K562 (cell line): ENCODE measurements around the gene ADCY1. TPM values are rescaled to one million over a fixed set of nuclear protein-coding genes. Genes with fewer than 3 reads are reported as not detected.

ENCODE experiments used
- ATAC-seq: fragments of 200-7000 bp; cut with Tn5 transposase; 3 replicates; pipeline ENCODE4 v1.9.1; 2020; ENCODE audit warnings: moderate library complexity
- BruUV-seq: library from RNA; stranded (reverse); fragments of 400-500 nt; replicated peaks from 2 replicates; lab custom pipeline; 2021; lab: Mats Ljungman, UMichigan
- CTCF ChIA-PET: fragments of 300-600 bp; formaldehyde crosslinking; extraction: SDS; loops from one replicate; lab custom pipeline; 2021; ENCODE audit warnings: low intra/inter-chr PET ratio; lab: Yijun Ruan, JAX
- POLR2A ChIA-PET: fragments of 300-600, 350-650 bp; sonication (Branson Sonifier 250); formaldehyde crosslinking; extraction: SDS; loops from one replicate; lab custom pipeline; 2021; ENCODE audit warnings: antibody characterized with exemption, inconsistent platforms; lab: Yijun Ruan, JAX
- DNase-seq, 4 experiments: peaks; one replicate each; pipeline versions ENCODE4 v3.0.0 to v3.0.0-alpha.2; 2011 to 2018; ENCODE audit warnings: low spot score in 3 of 4, mixed read lengths in 3 of 4; ENCODE audit errors: extremely low read depth in 1 of 4
- FAIRE-seq: peaks from 2 replicates; lab custom pipeline; 2011; peaks lifted over from hg19 to GRCh38; lab: Jason Lieb, UNC
- H2AFZ ChIP-seq: 2 replicates; pipeline ENCODE4 v1.6.0; 2011; ENCODE audit warnings: low read depth, low read length, control low read depth, inconsistent platforms
- H3K27ac ChIP-seq: fragments of 200-600 bp; 3 replicates; pipeline ENCODE4 v1.8.0; 2011; ENCODE audit warnings: low read depth, mild to moderate bottlenecking, control low read depth, inconsistent platforms, low read length, moderate library complexity, mixed read lengths; ENCODE audit errors: extremely low read depth
- H3K27me3 ChIP-seq, 2 experiments: fragments of 300-600 bp in 1 of 2; 2 replicates in 1 of 2; 3 replicates in 1 of 2; pipeline versions ENCODE4 v1.6.0 to v1.8.0; 2011; ENCODE audit warnings: inconsistent platforms in 2 of 2, low read length in 2 of 2, mild to moderate bottlenecking in 1 of 2, mixed read lengths in 1 of 2, moderate library complexity in 1 of 2; ENCODE audit not compliant: control insufficient read depth in 2 of 2, insufficient read depth in 2 of 2
- H3K36me3 ChIP-seq: fragments of 300-600 bp; 3 replicates; pipeline ENCODE4 v1.8.0; 2011; ENCODE audit warnings: mild to moderate bottlenecking, low read length, inconsistent platforms; ENCODE audit not compliant: control insufficient read depth, insufficient read depth
- H3K4me1 ChIP-seq, 2 experiments: fragments of 200-600 bp in 1 of 2; replicated peaks in 1 of 2; 2 replicates in 1 of 2; 3 replicates in 1 of 2; pipeline versions ENCODE4 v1.5.1 to v1.8.0; 2011; ENCODE audit warnings: inconsistent platforms in 2 of 2, low read length in 2 of 2, mild to moderate bottlenecking in 1 of 2, mixed read lengths in 1 of 2, moderate library complexity in 1 of 2; ENCODE audit not compliant: control insufficient read depth in 2 of 2, insufficient read depth in 2 of 2
- H3K4me2 ChIP-seq: 2 replicates; pipeline ENCODE4 v1.6.1; 2011; ENCODE audit warnings: low read length, control low read depth, inconsistent platforms, mixed read lengths; ENCODE audit not compliant: insufficient read depth
- H3K4me3 ChIP-seq: fragments of 200-600 bp; sonication (generic), shearing (Covaris generic); 2 replicates; pipeline ENCODE4 v1.5.1; 2016; ENCODE audit warnings: control low read depth, inconsistent platforms
- H3K79me2 ChIP-seq: fragments of 200-600 bp; 3 replicates; pipeline ENCODE4 v1.8.0; 2011; ENCODE audit warnings: low read length, inconsistent platforms; ENCODE audit not compliant: control insufficient read depth, insufficient read depth
- H3K9ac ChIP-seq, 2 experiments: 2 replicates each; pipeline versions ENCODE4 v1.6.0 to v1.6.1; 2011; ENCODE audit warnings: low read depth in 2 of 2, low read length in 2 of 2, control low read depth in 1 of 2, inconsistent platforms in 1 of 2, mild to moderate bottlenecking in 1 of 2, mixed read lengths in 1 of 2; ENCODE audit not compliant: insufficient read depth in 1 of 2
- H3K9me1 ChIP-seq: one replicate; pipeline ENCODE4 v1.6.0; 2011; ENCODE audit warnings: inconsistent platforms, mild to moderate bottlenecking, low read length, moderate library complexity; ENCODE audit not compliant: control insufficient read depth, insufficient read depth
- H3K9me3 ChIP-seq: replicated peaks from 2 replicates; pipeline ENCODE4 v1.5.1; 2011; ENCODE audit warnings: low read depth, low read length, inconsistent platforms; ENCODE audit not compliant: control insufficient read depth, insufficient read depth
- H4K20me1 ChIP-seq: replicated peaks from 2 replicates; pipeline ENCODE4 v1.6.1; 2011; ENCODE audit warnings: low read length, inconsistent platforms, mixed read lengths; ENCODE audit not compliant: control insufficient read depth, insufficient read depth
- C11orf30 ChIP-seq: fragments of 450-650 bp; IDR thresholded peaks from 2 replicates; pipeline ENCODE4 v1.6.1; 2016; ENCODE audit warnings: low read depth, mild to moderate bottlenecking
- CUX1 ChIP-seq: fragments of 200-800 bp; sonication (Bioruptor generic); IDR thresholded peaks from 2 replicates; pipeline ENCODE4 v1.6.1; 2016; ENCODE audit warnings: missing genetic modification characterization, missing compliant biosample characterization
- RBM17 ChIP-seq: fragments of 200-400 bp; formaldehyde crosslinking; IDR thresholded peaks from 2 replicates; pipeline ENCODE4 v1.6.1; 2017; ENCODE audit warnings: low read depth, mild to moderate bottlenecking, low read length, borderline replicate concordance
- SMAD4 ChIP-seq: fragments of 250-450 bp; sonication (Bioruptor Pico); conservative IDR thresholded peaks from 2 replicates; pipeline ENCODE4 v1.8.0; 2021; ENCODE audit warnings: inconsistent platforms, mild to moderate bottlenecking, moderate library complexity
- SMARCB1 ChIP-seq: IDR thresholded peaks from 2 replicates; pipeline ENCODE4 v1.6.1; 2011; ENCODE audit warnings: improper control_type of control experiment, low read depth; ENCODE audit not compliant: insufficient read length
- TGIF2 ChIP-seq: sonication (generic); formaldehyde crosslinking; IDR thresholded peaks from 2 replicates; pipeline ENCODE4 v1.8.1; 2022; ENCODE audit warnings: mild to moderate bottlenecking, missing genetic modification reagents, moderate library complexity
- THRA ChIP-seq: fragments of 450-650 bp; IDR thresholded peaks from 2 replicates; pipeline ENCODE4 v1.6.1; 2017; ENCODE audit warnings: mild to moderate bottlenecking, moderate library complexity
- THRAP3 ChIP-seq: fragments of 450-650 bp; IDR thresholded peaks from 2 replicates; pipeline ENCODE4 v1.6.1; 2016; ENCODE audit warnings: mild to moderate bottlenecking, inconsistent platforms, borderline replicate concordance
- ZMIZ1 ChIP-seq, 2 experiments: fragments of 150-350 bp in 1 of 2; IDR thresholded peaks; 2 replicates each; pipeline ENCODE4 v1.6.1; 2012 to 2016; ENCODE audit warnings: low read depth in 2 of 2, low read length in 2 of 2, mild to moderate bottlenecking in 1 of 2, moderate library complexity in 1 of 2
- ZNF384 ChIP-seq: IDR thresholded peaks from 2 replicates; pipeline ENCODE4 v1.6.1; 2012; ENCODE audit warnings: low read depth, low read length, improper control_type of control experiment
- ZNF79 ChIP-seq: fragments of 250-450 bp; sonication (Bioruptor Pico); IDR thresholded peaks from 2 replicates; pipeline ENCODE4 v1.4.0; 2020; ENCODE audit warnings: low read depth, mild to moderate bottlenecking, moderate library complexity
- WGBS: fragments of 100-300 bp; shearing (Covaris generic); methylation state at CpG from one replicate; pipeline ENCODE4 v1.1.6; 2016; ENCODE audit warnings: low coverage, mixed read lengths; ENCODE audit not compliant: insufficient coverage; ENCODE audit errors: missing lambda C conversion rate; 5-methylcytosine and 5-hydroxymethylcytosine counted together
- in situ Hi-C: fragments of 300-500 bp; cut with MboI; formaldehyde crosslinking; loops from 4 replicates; pipeline ENCODE4 v1.15.0; 2018; ENCODE audit warnings: inconsistent platforms, mixed read lengths
- intact Hi-C: fragments of 100-400 bp; cut with micrococcal nuclease; formaldehyde crosslinking; loops from 2 replicates; pipeline ENCODE4 v1.14.2; 2022
- polyA plus RNA-seq, 8 experiments: library from polyadenylated mRNA; depleted of rRNA in 4 of 8; stranded (reverse) in 5 of 8; unstranded in 3 of 8; fragments of >200 nt; fragmentation: Nextera tagmentation in 2 of 8; fragmentation: Illumina TruSeq in 1 of 8; extraction: Ambion mirVana in 2 of 8; extraction: Trizol in 1 of 8; gene quantifications; 2 replicates each; pipeline versions ENCODE4 v1.2.1 to v1.2.3, GENCODE V29; 2011 to 2014; ENCODE audit warnings: inconsistent platforms in 1 of 8, missing spikeins in 1 of 8
- total RNA-seq, 7 experiments: library from RNA; depleted of rRNA in 6 of 7; stranded (reverse); fragments of >200 nt in 6 of 7; fragmentation: Illumina TruSeq in 2 of 7; extraction: Trizol in 2 of 7; gene quantifications; 2 replicates each; pipeline versions ENCODE4 v1.2.1 to v1.2.3, GENCODE V29; 2011 to 2021; ENCODE audit warnings: low replicate concordance in 1 of 7

The ADCY1 gene
- total and polyA plus RNA-seq, 9 of the 15 experiments (the other 6 are each of a cell fraction or from before 2014, with no cell fraction given): under 0.01 to 0.18 (median 0.10) TPM; not detected in 4

- peaks cover 0 to 2% of the 10 kb centered on the region in 2 experiments; a peak in 1 of 5 replicates for H3K27me3 ChIP-seq
- H3K27ac ChIP-seq: no peak overlapping the region
- no peaks in the 10 kb centered on the region for H3K9me1 ChIP-seq
- no peaks in the 10 kb centered on the region for H3K79me2 ChIP-seq
- FAIRE-seq (no peak), ATAC-seq (no peak), DNase-seq (no peak)
- H4K20me1 ChIP-seq: no peaks in the 10 kb centered on the region
- no peak overlapping the region for H3K9ac ChIP-seq
- intact Hi-C loops: no loop called here
- H3K4me3 ChIP-seq: no peak overlapping the region
- POLR2A ChIA-PET: interaction anchor here (0.7 kb wide), 1 partner anchor 15 kb away, joined by 4 read pairs; no protein-coding TSS in a partner anchor
- WGBS: 35% methylated on average over 1 of the region's 1 CpG
- no TSS peak for BruUV-seq
- no peak overlapping the region for H3K4me2 ChIP-seq
- no peak overlapping the region for H2AFZ ChIP-seq
- H3K36me3 ChIP-seq: no peaks in the 10 kb centered on the region
- no peaks in the 10 kb centered on the region for H3K4me1 ChIP-seq
- no peaks in the 10 kb centered on the region for H3K9me3 ChIP-seq
- CTCF ChIA-PET: no interaction called here
- in situ Hi-C loops: no loop called here
- TF ChIP-seq THRA (no peak), CUX1 (no peak), ZNF384 (no peak), C11orf30 (no peak), TGIF2 (no peak), RBM17 (no peak), SMAD4 (CRISPR knock-in tag) (no peak), THRAP3 (no peak), ZNF79 (CRISPR knock-in tag) (no peak), SMARCB1 (no peak), ZMIZ1 (IDR thresholded peaks at IDR 0.05; ENCODE audit: low read depth in 2 of 2, low read length in 2 of 2) (no peak)
Observed at GRCh38 chr7:45631569-45631968, 57.4 kb downstream of the ADCY1 start.
